NCI-H446 (cell line): ENCODE measurements around the gene LIFR.
"Not testable (repeated sequence)": the region's sequence is repeated elsewhere in the genome, so short reads cannot be mapped to it uniquely, and the experiment has no call there.

Experiments used
- DNase-seq, 2 experiments: peaks; one replicate each; lab custom pipeline; 2025; lab: John Stamatoyannopoulos, UW

The LIFR gene

DNA sequence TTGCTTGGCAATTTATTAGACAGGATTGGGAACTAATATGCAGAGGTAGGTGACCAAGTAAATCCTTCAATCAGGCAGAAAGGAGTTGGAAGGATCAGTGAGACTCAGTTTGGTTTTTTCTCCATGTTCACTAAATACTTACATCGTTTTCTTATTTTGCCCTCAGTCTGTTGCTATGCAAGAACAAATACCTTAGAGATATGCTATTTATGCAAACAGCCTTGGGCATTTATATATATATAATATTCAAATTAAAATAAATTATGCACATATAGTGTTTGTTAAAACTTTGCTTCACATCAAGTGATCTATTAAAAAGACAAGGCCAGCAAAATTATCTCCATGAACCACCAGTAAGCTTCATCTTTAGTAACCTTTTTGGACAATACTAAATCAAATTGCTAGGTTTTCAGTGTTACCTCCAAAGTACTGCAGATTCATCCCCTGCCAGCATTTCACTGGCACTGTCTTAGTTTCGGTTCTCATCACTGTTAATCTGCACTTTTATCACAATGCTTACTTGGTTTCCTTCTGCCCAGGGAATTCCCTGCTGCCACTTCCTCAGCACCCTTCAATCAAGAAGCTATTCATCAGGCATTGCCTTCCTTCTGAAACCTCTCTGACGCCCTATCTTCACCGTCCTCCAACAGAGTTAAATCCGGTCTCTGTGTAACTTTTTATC, 26.0 kb upstream of the LIFR start:
- DNase-seq: no peak

DNA sequence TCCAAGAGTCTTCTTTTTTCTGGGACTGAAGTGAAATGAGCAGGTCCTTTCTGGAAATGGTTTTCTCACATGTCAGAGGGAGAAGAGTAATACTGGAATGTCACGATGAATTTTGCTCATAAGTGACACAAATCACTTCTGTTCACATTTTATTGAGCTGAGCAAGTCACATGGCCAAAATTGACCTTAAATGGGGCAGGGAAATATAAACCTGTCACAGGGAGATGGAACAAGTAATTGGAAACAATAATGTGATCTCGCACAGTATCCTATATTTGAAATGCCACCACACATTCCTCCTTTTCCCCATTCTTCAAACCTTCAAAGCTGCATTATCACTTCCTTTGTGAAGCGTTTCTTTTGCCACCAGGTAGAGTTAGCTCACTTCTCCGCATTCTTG, 25.2 kb upstream of the LIFR start:
- no peak for DNase-seq

GRCh38 chr5:38579105-38579504, 22.7 kb upstream of the LIFR start:
- DNase-seq: no peak

GRCh38 chr5:38576961-38577684, 20.7 kb upstream of the LIFR start:
- DNase-seq: no peak

DNA sequence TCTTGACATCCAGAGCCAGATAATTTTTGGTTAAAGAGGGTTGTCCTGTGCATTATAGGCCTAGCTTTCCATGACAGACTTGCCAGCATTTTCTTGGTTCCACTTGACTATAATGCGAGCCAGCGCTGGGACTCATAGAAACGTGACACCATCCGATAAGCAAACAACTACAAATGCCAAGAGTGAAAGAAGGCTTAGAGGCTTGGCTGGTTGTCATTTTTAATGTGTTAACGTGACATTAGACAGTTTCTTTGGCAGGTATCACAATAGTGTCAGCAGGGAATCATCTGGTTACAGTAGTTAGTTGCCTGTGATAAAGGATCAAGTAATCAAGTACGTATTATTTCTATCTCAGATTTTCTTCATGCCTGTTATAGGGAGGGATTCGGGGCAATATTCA, 20.0 kb upstream of the LIFR start:
- no peak for DNase-seq

DNA sequence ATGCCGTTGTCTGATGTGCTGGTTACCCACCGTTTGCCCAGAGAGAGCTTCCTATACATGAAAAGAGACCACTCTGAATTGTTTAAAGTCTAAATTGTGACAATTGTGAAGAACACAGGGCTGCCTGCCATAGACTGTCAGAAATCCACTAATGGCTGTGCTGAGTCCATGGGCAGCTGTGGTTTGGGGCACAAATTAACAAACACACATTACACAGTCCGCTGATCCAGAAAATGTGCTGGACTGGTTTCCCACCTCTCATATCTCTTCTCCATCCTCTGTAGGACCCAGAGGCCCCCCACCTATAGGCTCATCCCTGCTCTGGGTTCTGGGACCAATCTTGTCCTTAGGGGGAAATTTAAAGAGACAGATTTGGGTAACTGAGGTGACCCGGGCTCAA, 19.0 kb upstream of the LIFR start:
- no peak for DNase-seq

DNA sequence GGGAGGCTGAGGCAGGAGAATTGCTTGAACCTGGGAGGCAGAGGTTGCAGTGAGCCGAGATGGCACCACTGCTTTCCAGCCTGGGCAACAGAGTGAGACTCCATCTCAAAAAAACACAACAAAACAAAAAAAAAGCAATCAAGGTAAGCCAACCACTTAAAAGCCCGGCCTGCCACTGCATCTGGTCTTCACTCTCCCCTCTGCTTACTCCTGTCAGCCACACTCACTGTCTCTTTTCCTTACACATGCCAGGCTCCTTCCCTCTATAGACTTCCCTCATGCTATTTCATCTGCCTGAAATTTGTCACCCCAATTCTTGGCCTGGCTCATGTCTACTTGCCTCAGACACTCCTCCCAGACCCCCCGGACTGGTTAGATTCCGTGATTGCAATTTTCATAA, 17.6 kb upstream of the LIFR start:
- no peak for DNase-seq

DNA sequence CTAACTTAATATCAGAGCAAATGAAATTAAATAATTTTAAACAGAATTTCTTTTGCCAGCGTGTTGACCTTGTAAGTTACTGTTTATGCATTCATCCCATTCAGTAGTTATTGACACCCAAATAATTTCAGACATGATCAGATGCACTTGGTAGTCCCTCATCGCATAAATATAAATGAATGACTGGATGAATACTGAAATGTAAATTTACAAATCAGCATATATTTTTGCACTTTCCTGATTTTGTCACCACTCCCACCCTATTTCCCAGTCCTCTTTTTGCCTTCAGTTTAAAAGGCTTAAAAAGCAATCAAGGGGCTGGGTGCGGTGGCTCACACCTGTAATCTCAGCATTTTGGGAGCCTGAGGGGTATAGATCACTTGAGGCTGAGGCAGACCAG, 17.1 kb upstream of the LIFR start:
- DNase-seq: no peak

GRCh38 chr5:38569180-38569579, 12.7 kb upstream of the LIFR start:
- DNase-seq: no peak

DNA sequence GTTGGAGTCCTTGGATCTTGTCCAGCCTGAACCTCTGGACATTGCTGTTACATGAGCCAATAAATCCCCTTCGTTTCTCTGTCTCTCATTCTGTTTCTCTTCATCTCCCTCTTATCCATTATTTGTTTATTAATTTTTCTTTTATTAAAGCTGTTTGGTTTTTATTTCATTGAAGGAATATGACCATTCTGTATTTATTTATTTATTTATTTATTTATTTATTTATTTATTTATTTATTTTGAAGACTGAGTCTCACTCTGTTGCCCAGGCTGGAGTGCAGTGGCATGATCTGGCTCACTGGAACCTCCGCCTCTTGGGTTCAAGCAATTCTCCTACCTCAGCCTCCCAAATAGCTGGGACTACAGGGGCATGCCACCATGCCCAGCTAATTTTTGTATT, 10.9 kb upstream of the LIFR start:
- DNase-seq: not testable (repeated sequence)

DNA sequence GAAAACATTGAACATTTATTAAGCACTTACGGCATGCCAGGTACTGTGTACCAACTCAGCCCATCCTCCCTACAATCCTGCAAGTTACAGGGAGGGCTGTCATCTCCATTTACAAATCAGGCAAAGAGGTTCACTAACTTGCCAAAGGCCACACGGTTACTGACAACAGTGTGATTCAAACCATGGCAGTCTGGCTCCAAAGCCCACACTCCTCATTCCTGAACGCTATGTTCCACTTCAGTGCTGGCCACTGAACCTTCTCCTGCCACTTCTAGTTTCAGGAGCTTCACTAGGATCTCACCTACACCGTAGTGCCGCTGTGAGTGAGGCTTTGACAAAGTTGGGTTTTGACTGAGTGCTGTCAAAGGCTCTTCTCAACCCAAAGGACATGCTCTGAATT, 7.2 kb upstream of the LIFR start:
- no peak for DNase-seq

DNA sequence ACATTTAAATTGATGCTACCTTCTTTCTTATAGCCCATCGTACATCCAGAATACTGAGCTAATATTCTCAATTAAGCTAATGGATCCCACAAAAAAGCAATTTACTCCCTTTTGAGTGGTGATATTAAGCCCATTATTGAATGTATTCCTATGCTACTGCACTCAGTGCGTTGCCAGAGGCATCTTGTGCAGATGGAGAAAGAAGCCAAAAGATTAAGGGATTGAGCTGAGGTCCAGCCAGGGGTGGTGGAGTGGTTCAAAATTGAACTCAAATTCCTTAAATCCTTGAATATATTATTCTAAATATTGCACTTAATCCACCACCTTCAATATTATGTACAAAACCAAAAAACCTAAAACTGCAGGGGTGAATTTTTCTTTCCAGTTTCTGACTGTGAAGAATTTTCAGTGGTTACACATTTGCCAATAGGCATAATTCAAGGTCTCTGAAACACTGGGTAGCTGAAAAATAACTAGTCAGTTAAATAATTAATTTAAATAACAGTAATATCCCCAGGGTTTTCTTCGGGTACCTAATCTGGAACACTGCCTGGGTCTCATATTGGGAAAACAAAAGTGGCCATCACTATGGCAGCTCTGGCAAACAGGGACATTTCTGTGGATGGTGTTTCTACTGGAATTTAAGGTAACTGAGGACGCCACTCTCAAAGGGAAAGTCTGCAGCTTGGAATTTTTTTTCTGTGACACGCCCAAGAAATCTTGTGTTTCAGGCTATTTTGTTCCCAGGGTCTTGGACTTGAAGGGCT, 6.2 kb upstream of the LIFR start:
- DNase-seq: no peak

DNA sequence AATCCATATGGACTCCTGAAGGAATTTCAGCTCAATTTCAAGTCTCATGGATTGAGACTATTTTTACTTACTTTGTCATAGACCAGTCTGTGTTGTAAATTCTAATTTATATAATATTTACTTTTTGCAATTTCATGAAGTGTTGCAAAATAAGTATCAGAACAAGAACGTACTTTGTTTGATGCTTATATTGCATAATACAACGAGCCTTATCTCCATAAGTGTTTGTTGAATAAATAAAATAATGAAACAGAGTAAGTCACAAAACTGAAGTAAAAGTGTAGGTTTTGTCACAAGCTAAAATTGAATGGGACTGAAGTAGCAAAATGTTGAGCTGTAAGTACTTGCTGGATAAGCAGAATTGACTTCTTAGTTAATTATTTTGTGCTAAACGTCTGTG, 3.0 kb upstream of the LIFR start:
- no peak for DNase-seq

DNA sequence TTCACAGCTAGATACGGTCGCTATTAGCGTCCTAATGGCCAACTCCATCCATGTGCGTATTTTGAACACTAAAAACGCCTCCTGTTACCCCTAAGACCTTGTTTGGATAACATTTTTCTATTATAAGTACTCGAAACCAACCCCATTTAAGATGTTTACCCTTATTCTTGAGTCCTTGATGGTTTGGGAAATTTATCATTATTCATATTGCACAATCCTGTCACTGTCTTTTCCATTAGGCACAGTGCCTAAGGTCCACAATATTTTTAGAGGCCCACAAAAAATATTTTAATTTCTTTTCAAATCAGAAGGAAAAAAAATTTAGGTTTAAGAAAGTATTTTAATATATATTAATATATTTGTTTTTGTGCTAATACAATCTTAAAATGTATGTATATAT, 1.3 kb upstream of the LIFR start:
- no peak for DNase-seq

DNA sequence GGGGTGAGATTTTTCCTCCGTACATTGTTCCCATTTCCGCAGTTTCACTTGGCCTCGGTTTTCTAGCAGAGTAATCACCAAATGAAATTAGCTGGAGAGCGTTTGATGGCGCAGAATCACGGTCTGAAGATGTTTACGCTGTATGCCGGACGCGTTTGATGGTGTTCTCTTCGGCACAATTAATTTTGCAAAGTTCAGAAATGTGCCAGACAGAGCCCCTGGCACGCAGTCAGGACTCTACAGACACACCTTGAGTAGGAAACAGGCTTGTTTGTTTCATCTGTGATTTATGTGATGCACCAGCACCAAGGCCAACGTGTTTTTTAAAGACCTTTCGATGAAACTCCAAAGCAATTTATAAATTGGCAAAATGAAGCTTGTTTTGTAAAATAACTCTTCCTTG, 863 bp upstream of the LIFR start:
- DNase-seq: no peak

DNA sequence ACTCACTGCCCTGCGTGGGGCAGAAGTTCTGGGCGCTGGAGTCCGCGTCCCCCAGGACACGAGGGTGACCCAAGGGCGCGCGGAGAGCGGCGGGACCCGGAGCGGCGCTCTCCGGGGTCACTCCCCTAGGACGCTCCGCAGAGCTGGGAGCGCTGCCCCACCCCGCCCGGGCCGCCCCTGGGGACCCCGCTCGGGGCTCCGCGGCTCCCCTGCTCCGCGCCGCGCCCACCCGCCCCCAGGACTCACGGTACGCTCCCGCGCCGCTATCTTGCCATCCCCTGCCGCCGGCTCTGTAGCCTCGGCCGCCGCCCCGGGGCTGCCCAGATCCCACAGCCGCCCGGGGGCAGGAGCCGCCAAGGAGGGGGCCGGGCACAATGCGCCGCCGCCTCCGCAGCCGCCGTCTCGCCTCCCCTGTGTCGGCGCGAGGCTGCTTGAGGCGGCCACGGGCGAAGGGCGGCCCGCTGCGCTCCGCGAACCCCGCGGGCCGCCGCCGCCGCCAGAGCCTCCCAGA, 303 bp downstream of the LIFR start:
- DNase-seq: no peak

DNA sequence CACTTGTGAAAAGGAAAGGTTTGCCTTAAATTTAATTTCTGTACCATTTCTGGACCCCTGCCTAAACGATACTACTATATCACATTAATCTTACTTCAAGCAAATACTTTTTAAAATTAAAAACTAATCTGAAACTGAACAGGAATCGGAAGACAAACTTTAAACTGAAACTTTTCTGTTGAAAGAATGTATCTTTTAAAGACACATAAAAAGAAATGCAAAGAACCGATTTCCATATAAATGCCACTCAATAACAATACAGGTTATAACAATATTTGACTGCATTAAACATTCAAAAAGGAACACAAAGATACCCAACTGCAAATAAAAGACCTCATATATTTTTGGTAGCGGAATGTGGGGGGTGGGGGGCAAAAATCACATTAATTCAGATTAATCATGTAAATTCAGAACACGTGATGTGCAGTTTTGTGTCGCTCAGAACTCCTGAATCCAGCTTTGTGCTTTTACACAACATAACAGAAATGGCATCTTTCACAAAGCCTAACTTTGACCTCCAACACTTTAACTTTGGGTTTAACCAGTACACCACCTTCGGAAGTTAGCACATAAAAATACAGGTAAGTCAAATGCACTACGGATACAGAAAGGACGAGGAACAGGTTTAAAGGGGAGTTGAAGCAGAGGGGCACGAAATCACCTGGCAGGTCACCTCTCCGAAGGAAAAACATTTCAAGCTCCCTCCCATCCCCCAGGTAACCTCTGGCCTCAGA, 925 bp downstream of the LIFR start:
- no peak for DNase-seq

DNA sequence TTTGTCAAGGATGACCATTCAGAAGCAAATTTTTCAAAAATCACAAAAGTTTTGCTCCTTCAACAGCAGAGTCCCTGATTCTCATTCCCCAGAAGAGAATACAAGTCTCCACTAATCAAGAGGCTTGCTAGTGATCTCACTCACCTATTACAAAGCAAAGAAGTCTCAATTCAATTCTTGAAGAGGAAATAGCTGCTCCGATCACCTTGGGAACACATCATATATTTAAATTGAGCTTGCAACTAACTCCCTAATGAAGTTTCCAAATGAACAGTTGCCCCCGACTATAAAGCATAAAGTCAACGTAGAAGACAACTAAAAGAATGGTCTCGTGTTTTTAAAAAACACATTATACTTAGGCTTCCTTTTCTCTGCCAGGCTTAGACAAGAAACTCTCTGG, 1.6 kb downstream of the LIFR start:
- no peak for DNase-seq

- no peak for DNase-seq
Observed at GRCh38 chr5:38554403-38554802, 2.0 kb downstream of the LIFR start.

GRCh38 chr5:38553001-38553521, 3.4 kb downstream of the LIFR start:
- no peak for DNase-seq

GRCh38 chr5:38551030-38552017, 5.1 kb downstream of the LIFR start:
- peak; percentile 12 to 40 for DNase-seq
